GM23338 (cell line): Measurements from ENCODE around the gene ASTL. TPM values are rescaled to one million over a fixed set of nuclear protein-coding genes. Genes with fewer than 3 reads are reported as not detected.

Source experiments
- ATAC-seq: fragments of 200-7000 bp; cut with Tn5 transposase; 3 replicates; pipeline ENCODE4 v1.9.1; 2020
- DNase-seq: peaks from one replicate; pipeline ENCODE4 v3.0.0-alpha.2; 2015; ENCODE audit warnings: low spot score
- H2AFZ ChIP-seq: fragments of 200-600 bp; sonication (generic); 2 replicates; pipeline ENCODE4 v1.8.0; 2016; ENCODE audit warnings: antibody characterized with exemption, mild to moderate bottlenecking, moderate library complexity
- H3F3A ChIP-seq: fragments of 200-600 bp; sonication (generic); replicated peaks from 2 replicates; pipeline ENCODE4 v1.8.0; 2017; ENCODE audit warnings: antibody characterized with exemption, mixed run types, low read depth
- H3K27ac ChIP-seq: fragments of 200-600 bp; sonication (generic); 2 replicates; pipeline ENCODE4 v1.6.1; 2016; ENCODE audit warnings: low read depth
- H3K27me3 ChIP-seq: fragments of 200-600 bp; sonication (generic); 2 replicates; pipeline ENCODE4 v1.8.0; 2016; ENCODE audit warnings: mild to moderate bottlenecking, mixed run types, moderate library complexity; ENCODE audit not compliant: insufficient read depth
- H3K36me3 ChIP-seq: fragments of 200-600 bp; sonication (generic); 2 replicates; pipeline ENCODE4 v1.8.0; 2016; ENCODE audit warnings: mild to moderate bottlenecking; ENCODE audit not compliant: insufficient read depth
- H3K4me1 ChIP-seq: fragments of 200-600 bp; sonication (generic); 2 replicates; pipeline ENCODE4 v1.8.0; 2016; ENCODE audit warnings: mild to moderate bottlenecking, moderate library complexity; ENCODE audit not compliant: insufficient read depth
- H3K4me2 ChIP-seq: fragments of 200-600 bp; sonication (generic); 2 replicates; pipeline ENCODE4 v1.7.1; 2017; ENCODE audit warnings: mixed run types
- H3K4me3 ChIP-seq: fragments of 200-600 bp; sonication (generic); 2 replicates; pipeline ENCODE4 v1.6.1; 2016; ENCODE audit warnings: mixed run types
- H3K79me2 ChIP-seq: fragments of 200-600 bp; sonication (generic); replicated peaks from 2 replicates; pipeline ENCODE4 v1.8.0; 2017; ENCODE audit warnings: mild to moderate bottlenecking; ENCODE audit not compliant: insufficient read depth
- H3K9me2 ChIP-seq: fragments of 200-600 bp; sonication (generic); 2 replicates; pipeline ENCODE4 v1.8.0; 2017; ENCODE audit not compliant: insufficient read depth
- H4K20me1 ChIP-seq: fragments of 200-600 bp; sonication (generic); replicated peaks from 2 replicates; pipeline ENCODE4 v1.8.0; 2017; ENCODE audit warnings: mild to moderate bottlenecking; ENCODE audit not compliant: insufficient read depth
- H3K27ac Mint-ChIP-seq: 2 replicates; pipeline ENCODE4 v1.8.0; 2020; ENCODE audit warnings: inconsistent platforms, mild to moderate bottlenecking, moderate library complexity, mixed read lengths
- H3K27me3 Mint-ChIP-seq: 3 replicates; pipeline ENCODE4 v1.8.0; 2022; ENCODE audit warnings: low read depth, mild to moderate bottlenecking, moderate library complexity, mixed read lengths, inconsistent platforms; ENCODE audit not compliant: insufficient read depth, poor library complexity
- H3K36me3 Mint-ChIP-seq: 3 replicates; pipeline ENCODE4 v1.8.0; 2021; ENCODE audit warnings: low read depth, mild to moderate bottlenecking, inconsistent platforms, moderate library complexity, mixed read lengths
- H3K4me1 Mint-ChIP-seq: 3 replicates; pipeline ENCODE4 v1.8.0; 2020; ENCODE audit warnings: mild to moderate bottlenecking, inconsistent platforms, mixed read lengths
- H3K4me3 Mint-ChIP-seq: 3 replicates; pipeline ENCODE4 v1.8.0; 2021; ENCODE audit warnings: moderate library complexity, mild to moderate bottlenecking, inconsistent platforms, mixed read lengths
- H3K9me3 Mint-ChIP-seq: 3 replicates; pipeline ENCODE4 v1.8.0; 2020; ENCODE audit warnings: moderate library complexity, mild to moderate bottlenecking, inconsistent platforms, mixed read lengths
- CREB1 ChIP-seq: fragments of 250-450 bp; sonication (Bioruptor Pico); IDR thresholded peaks from 2 replicates; pipeline ENCODE4 v1.5.0; 2020; ENCODE audit warnings: low read depth, mild to moderate bottlenecking, moderate library complexity
- ETS1 ChIP-seq: IDR thresholded peaks from 2 replicates; pipeline ENCODE4 v1.6.1; 2016; ENCODE audit warnings: antibody characterized with exemption
- EZH2 ChIP-seq: fragments of 200-600 bp; sonication (generic); IDR thresholded peaks from one replicate; pipeline ENCODE4 v1.8.0; 2017; ENCODE audit warnings: antibody characterized with exemption, mild to moderate bottlenecking, low read depth; ENCODE audit not compliant: unreplicated experiment
- EZH2phosphoT487 ChIP-seq: fragments of 200-600 bp; sonication (generic); IDR thresholded peaks from one replicate; pipeline ENCODE4 v1.8.1; 2018; ENCODE audit warnings: antibody characterized with exemption; ENCODE audit not compliant: unreplicated experiment
- JUNB ChIP-seq: IDR thresholded peaks from one replicate; pipeline ENCODE4 v1.6.1; 2016; ENCODE audit warnings: antibody characterized with exemption; ENCODE audit not compliant: unreplicated experiment
- POLR2AphosphoS5 ChIP-seq: IDR thresholded peaks from 2 replicates; pipeline ENCODE4 v1.6.1; 2016; ENCODE audit warnings: antibody characterized with exemption, low read depth
- ZNF114 ChIP-seq: fragments of 250-450 bp; sonication (Bioruptor Pico); IDR thresholded peaks from 2 replicates; pipeline ENCODE4 v1.5.0; 2020; ENCODE audit warnings: mild to moderate bottlenecking, moderate library complexity
- ZNF331 ChIP-seq: fragments of 250-450 bp; sonication (Bioruptor Pico); IDR thresholded peaks from 2 replicates; pipeline ENCODE4 v1.5.0; 2020; ENCODE audit warnings: low read depth, mild to moderate bottlenecking, moderate library complexity
- polyA plus RNA-seq: library from polyadenylated mRNA; unstranded; fragments of >200 nt; fragmentation: Nextera tagmentation; extraction: Ambion mirVana; gene quantifications from 2 replicates; pipeline ENCODE4 v1.2.1, GENCODE V29; 2016
- total RNA-seq: library from RNA; depleted of rRNA; stranded (reverse); fragments of >200 nt; shearing (Covaris generic); gene quantifications from 2 replicates; pipeline ENCODE4 v1.2.3, GENCODE V29; 2014
- TF ChIP-seq, protein P1 (sequence below): fragments of 250-450 bp; sonication (Bioruptor Pico); IDR thresholded peaks from 2 replicates; pipeline ENCODE4 v1.5.0; 2020; ENCODE audit warnings: mild to moderate bottlenecking, moderate library complexity
- TF ChIP-seq, protein P2 (sequence below), 2 experiments: fragments of 200-600 bp in 1 of 2; sonication (generic) in 1 of 2; conservative IDR thresholded peaks; 2 replicates each; pipeline versions ENCODE4 v1.5.1 to v1.6.1; 2016 to 2017; ENCODE audit warnings: antibody characterized with exemption in 2 of 2, low read depth in 2 of 2, mild to moderate bottlenecking in 2 of 2, moderate library complexity in 1 of 2

ASTL gene
- total and polyA plus RNA-seq, 2 experiments from 2014 or later: 0.23 TPM; not detected in 1

DNA sequence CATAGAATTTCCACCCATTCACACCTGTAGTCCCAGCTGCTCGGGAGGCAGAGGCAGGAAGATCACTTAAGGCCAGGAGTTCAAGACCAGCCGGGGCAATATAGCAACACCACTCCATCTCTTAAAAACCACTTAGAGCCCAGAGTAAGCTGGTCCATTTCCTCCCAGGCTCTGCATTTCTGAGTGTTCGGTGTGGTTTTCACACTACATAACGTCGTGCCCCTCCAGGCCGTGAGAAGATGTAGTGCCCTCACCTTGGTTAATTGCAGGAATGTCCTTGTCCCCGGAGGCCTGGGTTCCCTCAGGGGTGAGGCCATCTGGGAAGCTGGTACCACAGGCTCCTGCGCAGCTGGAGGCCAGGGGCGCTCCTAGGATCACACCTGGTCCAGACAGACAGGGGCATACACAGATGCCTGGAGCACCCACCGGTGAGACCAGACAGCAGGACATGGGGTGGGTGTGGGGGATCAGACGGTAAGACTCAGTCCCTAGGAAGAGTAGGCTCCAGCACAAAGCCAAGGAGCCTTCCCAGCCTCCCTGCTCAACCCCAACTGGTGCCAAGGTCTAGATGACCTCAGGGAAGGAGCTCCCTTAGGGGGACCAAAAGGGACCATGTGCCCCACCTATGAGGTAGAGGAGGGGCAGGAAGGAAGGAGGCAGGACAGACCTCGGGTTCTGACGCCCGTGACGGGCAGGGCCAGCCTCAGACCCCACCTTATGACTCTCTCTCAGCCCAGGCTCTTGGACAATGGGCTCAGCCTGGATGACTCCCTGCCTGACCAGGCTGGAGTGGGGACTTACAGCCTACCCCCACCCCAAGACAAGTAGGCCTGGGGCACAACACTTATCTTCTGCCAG, 752 bp downstream of the ASTL start:
- Mint-ChIP-seq H3K9me3 (no peaks in the 10 kb centered on the region), H3K36me3 (no peaks in the 10 kb centered on the region), H3K4me1 (peaks cover 11% of the 10 kb centered on the region), H3K27ac (no peak overlapping the region), H3K4me3 (no peak overlapping the region), H3K27me3 (peaks cover 8% of the 10 kb centered on the region)
- H3K27ac ChIP-seq: no peak overlapping the region
- TF ChIP-seq JUNB (no peak), ZNF331 (CRISPR knock-in tag) (no peak), CREB1 (no peak), ETS1 (no peak), ZNF114 (CRISPR knock-in tag) (no peak), EZH2phosphoT487 (no peak), POLR2AphosphoS5 (no peak), EZH2 (no peak)
- TF ChIP-seq, protein P1, sequence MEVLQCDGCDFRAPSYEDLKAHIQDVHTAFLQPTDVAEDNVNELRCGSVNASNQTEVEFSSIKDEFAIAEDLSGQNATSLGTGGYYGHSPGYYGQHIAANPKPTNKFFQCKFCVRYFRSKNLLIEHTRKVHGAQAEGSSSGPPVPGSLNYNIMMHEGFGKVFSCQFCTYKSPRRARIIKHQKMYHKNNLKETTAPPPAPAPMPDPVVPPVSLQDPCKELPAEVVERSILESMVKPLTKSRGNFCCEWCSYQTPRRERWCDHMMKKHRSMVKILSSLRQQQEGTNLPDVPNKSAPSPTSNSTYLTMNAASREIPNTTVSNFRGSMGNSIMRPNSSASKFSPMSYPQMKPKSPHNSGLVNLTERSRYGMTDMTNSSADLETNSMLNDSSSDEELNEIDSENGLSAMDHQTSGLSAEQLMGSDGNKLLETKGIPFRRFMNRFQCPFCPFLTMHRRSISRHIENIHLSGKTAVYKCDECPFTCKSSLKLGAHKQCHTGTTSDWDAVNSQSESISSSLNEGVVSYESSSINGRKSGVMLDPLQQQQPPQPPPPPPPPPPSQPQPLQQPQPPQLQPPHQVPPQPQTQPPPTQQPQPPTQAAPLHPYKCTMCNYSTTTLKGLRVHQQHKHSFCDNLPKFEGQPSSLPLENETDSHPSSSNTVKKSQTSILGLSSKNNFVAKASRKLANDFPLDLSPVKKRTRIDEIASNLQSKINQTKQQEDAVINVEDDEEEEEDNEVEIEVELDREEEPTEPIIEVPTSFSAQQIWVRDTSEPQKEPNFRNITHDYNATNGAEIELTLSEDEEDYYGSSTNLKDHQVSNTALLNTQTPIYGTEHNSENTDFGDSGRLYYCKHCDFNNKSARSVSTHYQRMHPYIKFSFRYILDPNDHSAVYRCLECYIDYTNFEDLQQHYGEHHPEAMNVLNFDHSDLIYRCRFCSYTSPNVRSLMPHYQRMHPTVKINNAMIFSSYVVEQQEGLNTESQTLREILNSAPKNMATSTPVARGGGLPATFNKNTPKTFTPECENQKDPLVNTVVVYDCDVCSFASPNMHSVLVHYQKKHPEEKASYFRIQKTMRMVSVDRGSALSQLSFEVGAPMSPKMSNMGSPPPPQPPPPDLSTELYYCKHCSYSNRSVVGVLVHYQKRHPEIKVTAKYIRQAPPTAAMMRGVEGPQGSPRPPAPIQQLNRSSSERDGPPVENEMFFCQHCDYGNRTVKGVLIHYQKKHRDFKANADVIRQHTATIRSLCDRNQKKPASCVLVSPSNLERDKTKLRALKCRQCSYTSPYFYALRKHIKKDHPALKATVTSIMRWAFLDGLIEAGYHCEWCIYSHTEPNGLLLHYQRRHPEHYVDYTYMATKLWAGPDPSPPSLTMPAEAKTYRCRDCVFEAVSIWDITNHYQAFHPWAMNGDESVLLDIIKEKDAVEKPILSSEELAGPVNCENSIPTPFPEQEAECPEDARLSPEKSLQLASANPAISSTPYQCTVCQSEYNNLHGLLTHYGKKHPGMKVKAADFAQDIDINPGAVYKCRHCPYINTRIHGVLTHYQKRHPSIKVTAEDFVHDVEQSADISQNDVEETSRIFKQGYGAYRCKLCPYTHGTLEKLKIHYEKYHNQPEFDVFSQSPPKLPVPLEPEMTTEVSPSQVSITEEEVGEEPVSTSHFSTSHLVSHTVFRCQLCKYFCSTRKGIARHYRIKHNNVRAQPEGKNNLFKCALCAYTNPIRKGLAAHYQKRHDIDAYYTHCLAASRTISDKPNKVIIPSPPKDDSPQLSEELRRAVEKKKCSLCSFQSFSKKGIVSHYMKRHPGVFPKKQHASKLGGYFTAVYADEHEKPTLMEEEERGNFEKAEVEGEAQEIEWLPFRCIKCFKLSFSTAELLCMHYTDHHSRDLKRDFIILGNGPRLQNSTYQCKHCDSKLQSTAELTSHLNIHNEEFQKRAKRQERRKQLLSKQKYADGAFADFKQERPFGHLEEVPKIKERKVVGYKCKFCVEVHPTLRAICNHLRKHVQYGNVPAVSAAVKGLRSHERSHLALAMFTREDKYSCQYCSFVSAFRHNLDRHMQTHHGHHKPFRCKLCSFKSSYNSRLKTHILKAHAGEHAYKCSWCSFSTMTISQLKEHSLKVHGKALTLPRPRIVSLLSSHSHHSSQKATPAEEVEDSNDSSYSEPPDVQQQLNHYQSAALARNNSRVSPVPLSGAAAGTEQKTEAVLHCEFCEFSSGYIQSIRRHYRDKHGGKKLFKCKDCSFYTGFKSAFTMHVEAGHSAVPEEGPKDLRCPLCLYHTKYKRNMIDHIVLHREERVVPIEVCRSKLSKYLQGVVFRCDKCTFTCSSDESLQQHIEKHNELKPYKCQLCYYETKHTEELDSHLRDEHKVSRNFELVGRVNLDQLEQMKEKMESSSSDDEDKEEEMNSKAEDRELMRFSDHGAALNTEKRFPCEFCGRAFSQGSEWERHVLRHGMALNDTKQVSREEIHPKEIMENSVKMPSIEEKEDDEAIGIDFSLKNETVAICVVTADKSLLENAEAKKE: no peak
- TF ChIP-seq, protein P2, sequence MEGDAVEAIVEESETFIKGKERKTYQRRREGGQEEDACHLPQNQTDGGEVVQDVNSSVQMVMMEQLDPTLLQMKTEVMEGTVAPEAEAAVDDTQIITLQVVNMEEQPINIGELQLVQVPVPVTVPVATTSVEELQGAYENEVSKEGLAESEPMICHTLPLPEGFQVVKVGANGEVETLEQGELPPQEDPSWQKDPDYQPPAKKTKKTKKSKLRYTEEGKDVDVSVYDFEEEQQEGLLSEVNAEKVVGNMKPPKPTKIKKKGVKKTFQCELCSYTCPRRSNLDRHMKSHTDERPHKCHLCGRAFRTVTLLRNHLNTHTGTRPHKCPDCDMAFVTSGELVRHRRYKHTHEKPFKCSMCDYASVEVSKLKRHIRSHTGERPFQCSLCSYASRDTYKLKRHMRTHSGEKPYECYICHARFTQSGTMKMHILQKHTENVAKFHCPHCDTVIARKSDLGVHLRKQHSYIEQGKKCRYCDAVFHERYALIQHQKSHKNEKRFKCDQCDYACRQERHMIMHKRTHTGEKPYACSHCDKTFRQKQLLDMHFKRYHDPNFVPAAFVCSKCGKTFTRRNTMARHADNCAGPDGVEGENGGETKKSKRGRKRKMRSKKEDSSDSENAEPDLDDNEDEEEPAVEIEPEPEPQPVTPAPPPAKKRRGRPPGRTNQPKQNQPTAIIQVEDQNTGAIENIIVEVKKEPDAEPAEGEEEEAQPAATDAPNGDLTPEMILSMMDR (conservative IDR thresholded peaks at IDR 0.05; ENCODE audit: low read depth in 2 of 2): no peak
- H3K36me3 ChIP-seq: no peaks in the 10 kb centered on the region
- H3F3A ChIP-seq: 0 out of 2 replicates have a peak, but pooled peaks cover 4% of the 10 kb centered on the region
- 0 out of 2 replicates have a peak overlapping the region, but pooled peaks have one; percentile 66 for H2AFZ ChIP-seq
- H3K27me3 ChIP-seq: no peaks in the 10 kb centered on the region
- H3K4me2 ChIP-seq: peak overlapping the region; percentile 67; the same call in 1 of the 2 replicates
- no peak overlapping the region for H3K4me3 ChIP-seq
- ATAC-seq: no peak
- no peaks in the 10 kb centered on the region for H4K20me1 ChIP-seq
- no peaks in the 10 kb centered on the region for H3K9me2 ChIP-seq
- DNase-seq: no peak
- H3K4me1 ChIP-seq: peaks cover 11% of the 10 kb centered on the region; the same call in 1 of the 2 replicates
- no peaks in the 10 kb centered on the region for H3K79me2 ChIP-seq
